Measurements from ENCODE around the gene RBM12.
A peak's percentile ranks its signal among the peaks of the same experiment; 100 is the strongest.

Gene RBM12

GRCh38 chr20:35663516-35664465 lies 909 bp downstream of the RBM12 start:
- Histone ChIP-seq H3K36me3 (ENCODE audit: control insufficient read depth in 1 of 2, insufficient read depth in 2 of 2, low read length in 2 of 2) (peaks cover 5 to 13% of the 10 kb centered on the region in 2 donors), H3K9me3 (ENCODE audit: control insufficient read depth in 1 of 2, low read length in 2 of 2) (no peaks in the 10 kb centered on the region), H3K4me3 (ENCODE audit: low read depth in 1 of 2, low read length in 2 of 2) (peak overlapping the region; percentile 74 to 96), H3K27ac (ENCODE audit: low read length) (peak overlapping the region; percentile 99), H3K27me3 (ENCODE audit: low read depth, low read length) (no peaks in the 10 kb centered on the region), H3K4me1 (ENCODE audit: control insufficient read depth in 1 of 2, insufficient read depth in 2 of 2, low read length in 2 of 2) (peaks cover 11 to 36% of the 10 kb centered on the region in 2 donors)

GRCh38 chr20:35662551-35662950 lies 2.1 kb downstream of the RBM12 start:
- Histone ChIP-seq H3K27me3 (ENCODE audit: low read depth, low read length) (no peaks in the 10 kb centered on the region), H3K27ac (ENCODE audit: low read length) (no peak overlapping the region), H3K9me3 (ENCODE audit: control insufficient read depth in 1 of 2, low read length in 2 of 2) (no peaks in the 10 kb centered on the region), H3K4me3 (ENCODE audit: low read depth in 1 of 2, low read length in 2 of 2) (peak overlapping the region; percentile 74 to 96), H3K36me3 (ENCODE audit: control insufficient read depth in 1 of 2, insufficient read depth in 2 of 2, low read length in 2 of 2) (peaks cover 0 to 8% of the 10 kb centered on the region in 2 donors), H3K4me1 (ENCODE audit: control insufficient read depth in 1 of 2, insufficient read depth in 2 of 2, low read length in 2 of 2) (peaks cover 11 to 44% of the 10 kb centered on the region in 2 donors)

- H3K27ac ChIP-seq (ENCODE audit: low read length) = no peak overlapping the region
- peak overlapping the region; percentile 74 to 96 for H3K4me3 ChIP-seq (ENCODE audit: low read depth in 1 of 2, low read length in 2 of 2)
These were observed 2.8 kb downstream of the RBM12 start for GRCh38 chr20:35661908-35662307.

GRCh38 chr20:35661053-35661452 lies 3.6 kb downstream of the RBM12 start:
- H3K4me3 ChIP-seq (ENCODE audit: low read depth in 1 of 2, low read length in 2 of 2) = peak overlapping the region in 1 of 2 donors; percentile 74
- peaks cover 0 to 8% of the 10 kb centered on the region in 2 donors for H3K36me3 ChIP-seq (ENCODE audit: control insufficient read depth in 1 of 2, insufficient read depth in 2 of 2, low read length in 2 of 2)
- no peaks in the 10 kb centered on the region for H3K27me3 ChIP-seq (ENCODE audit: low read depth, low read length)
- peaks cover 17 to 49% of the 10 kb centered on the region in 2 donors for H3K4me1 ChIP-seq (ENCODE audit: control insufficient read depth in 1 of 2, insufficient read depth in 2 of 2, low read length in 2 of 2)
- H3K27ac ChIP-seq (ENCODE audit: low read length) = no peak overlapping the region
- H3K9me3 ChIP-seq (ENCODE audit: control insufficient read depth in 1 of 2, low read length in 2 of 2) = no peaks in the 10 kb centered on the region

More at GRCh38 chr20:35661908-35662307, 2.8 kb downstream of the RBM12 start:
- peaks cover 0 to 8% of the 10 kb centered on the region in 2 donors for H3K36me3 ChIP-seq (ENCODE audit: control insufficient read depth in 1 of 2, insufficient read depth in 2 of 2, low read length in 2 of 2)
- no peaks in the 10 kb centered on the region for H3K27me3 ChIP-seq (ENCODE audit: low read depth, low read length)
- no peaks in the 10 kb centered on the region for H3K9me3 ChIP-seq (ENCODE audit: control insufficient read depth in 1 of 2, low read length in 2 of 2)
- H3K4me1 ChIP-seq (ENCODE audit: control insufficient read depth in 1 of 2, insufficient read depth in 2 of 2, low read length in 2 of 2) = peaks cover 17 to 49% of the 10 kb centered on the region in 2 donors

- no peaks in the 10 kb centered on the region for H3K9me3 ChIP-seq (ENCODE audit: control insufficient read depth in 1 of 2, low read length in 2 of 2)
- H3K27me3 ChIP-seq (ENCODE audit: low read depth, low read length) = no peaks in the 10 kb centered on the region
- H3K4me1 ChIP-seq (ENCODE audit: control insufficient read depth in 1 of 2, insufficient read depth in 2 of 2, low read length in 2 of 2) = peaks cover 17 to 49% of the 10 kb centered on the region in 2 donors
- H3K4me3 ChIP-seq (ENCODE audit: low read depth in 1 of 2, low read length in 2 of 2) = peak overlapping the region in 1 of 2 donors; percentile 74
- H3K36me3 ChIP-seq (ENCODE audit: control insufficient read depth in 1 of 2, insufficient read depth in 2 of 2, low read length in 2 of 2) = peaks cover 2 to 8% of the 10 kb centered on the region in 2 donors
- no peak overlapping the region for H3K27ac ChIP-seq (ENCODE audit: low read length)
These were observed 4.4 kb downstream of the RBM12 start for GRCh38 chr20:35660122-35660937.

- H3K27ac ChIP-seq (ENCODE audit: low read length) = no peak overlapping the region
- peaks cover 24 to 30% of the 10 kb centered on the region in 2 donors for H3K36me3 ChIP-seq (ENCODE audit: control insufficient read depth in 1 of 2, insufficient read depth in 2 of 2, low read length in 2 of 2)
- peaks cover 11 to 44% of the 10 kb centered on the region in 2 donors for H3K4me1 ChIP-seq (ENCODE audit: control insufficient read depth in 1 of 2, insufficient read depth in 2 of 2, low read length in 2 of 2)
- H3K4me3 ChIP-seq (ENCODE audit: low read depth in 1 of 2, low read length in 2 of 2) = no peak overlapping the region
- no peaks in the 10 kb centered on the region for H3K9me3 ChIP-seq (ENCODE audit: control insufficient read depth in 1 of 2, low read length in 2 of 2)
- no peaks in the 10 kb centered on the region for H3K27me3 ChIP-seq (ENCODE audit: low read depth, low read length)
These were observed 7.4 kb downstream of the RBM12 start for GRCh38 chr20:35657271-35657670.

GRCh38 chr20:35654415-35654814 lies 10.3 kb downstream of the RBM12 start:
- Histone ChIP-seq H3K27ac (ENCODE audit: low read length) (no peak overlapping the region), H3K27me3 (ENCODE audit: low read depth, low read length) (no peaks in the 10 kb centered on the region), H3K4me3 (ENCODE audit: low read depth in 1 of 2, low read length in 2 of 2) (no peak overlapping the region), H3K4me1 (ENCODE audit: control insufficient read depth in 1 of 2, insufficient read depth in 2 of 2, low read length in 2 of 2) (peaks cover 7 to 33% of the 10 kb centered on the region in 2 donors), H3K9me3 (ENCODE audit: control insufficient read depth in 1 of 2, low read length in 2 of 2) (no peaks in the 10 kb centered on the region), H3K36me3 (ENCODE audit: control insufficient read depth in 1 of 2, insufficient read depth in 2 of 2, low read length in 2 of 2) (peaks cover 24 to 33% of the 10 kb centered on the region in 2 donors)

- Histone ChIP-seq H3K27me3 (ENCODE audit: low read depth, low read length) (no peaks in the 10 kb centered on the region), H3K9me3 (ENCODE audit: control insufficient read depth in 1 of 2, low read length in 2 of 2) (no peaks in the 10 kb centered on the region), H3K36me3 (ENCODE audit: control insufficient read depth in 1 of 2, insufficient read depth in 2 of 2, low read length in 2 of 2) (peaks cover 24 to 33% of the 10 kb centered on the region in 2 donors), H3K27ac (ENCODE audit: low read length) (no peak overlapping the region), H3K4me1 (ENCODE audit: control insufficient read depth in 1 of 2, insufficient read depth in 2 of 2, low read length in 2 of 2) (peaks cover 11 to 38% of the 10 kb centered on the region in 2 donors), H3K4me3 (ENCODE audit: low read depth in 1 of 2, low read length in 2 of 2) (no peak overlapping the region)
These were observed 10.8 kb downstream of the RBM12 start for GRCh38 chr20:35653893-35654292.

- H3K36me3 ChIP-seq (ENCODE audit: control insufficient read depth in 1 of 2, insufficient read depth in 2 of 2, low read length in 2 of 2) = peaks cover 24 to 33% of the 10 kb centered on the region in 2 donors
- H3K4me3 ChIP-seq (ENCODE audit: low read depth in 1 of 2, low read length in 2 of 2) = no peak overlapping the region
- H3K27ac ChIP-seq (ENCODE audit: low read length) = no peak overlapping the region
- peaks cover 16 to 41% of the 10 kb centered on the region in 2 donors for H3K4me1 ChIP-seq (ENCODE audit: control insufficient read depth in 1 of 2, insufficient read depth in 2 of 2, low read length in 2 of 2)
- no peaks in the 10 kb centered on the region for H3K9me3 ChIP-seq (ENCODE audit: control insufficient read depth in 1 of 2, low read length in 2 of 2)
- no peaks in the 10 kb centered on the region for H3K27me3 ChIP-seq (ENCODE audit: low read depth, low read length)
These were observed 11.3 kb downstream of the RBM12 start for GRCh38 chr20:35653430-35653734.

GRCh38 chr20:35652641-35653429 lies 11.9 kb downstream of the RBM12 start:
- H3K4me3 ChIP-seq (ENCODE audit: low read depth in 1 of 2, low read length in 2 of 2) = no peak overlapping the region
- peaks cover 16 to 43% of the 10 kb centered on the region in 2 donors for H3K4me1 ChIP-seq (ENCODE audit: control insufficient read depth in 1 of 2, insufficient read depth in 2 of 2, low read length in 2 of 2)
- no peak overlapping the region for H3K27ac ChIP-seq (ENCODE audit: low read length)

More at GRCh38 chr20:35652641-35653429, 11.9 kb downstream of the RBM12 start:
- Histone ChIP-seq H3K9me3 (ENCODE audit: control insufficient read depth in 1 of 2, low read length in 2 of 2) (no peaks in the 10 kb centered on the region), H3K36me3 (ENCODE audit: control insufficient read depth in 1 of 2, insufficient read depth in 2 of 2, low read length in 2 of 2) (peaks cover 24 to 33% of the 10 kb centered on the region in 2 donors), H3K27me3 (ENCODE audit: low read depth, low read length) (no peaks in the 10 kb centered on the region)
